DMS153 treated with DMSO at 0.1 percent for 48 hours (cell line): ENCODE measurements around the gene SLC36A2.
"Not testable (repeated sequence)": the region's sequence is repeated elsewhere in the genome, so short reads cannot be mapped to it uniquely, and the experiment has no call there.

Experiments used
- DNase-seq: peaks from one replicate; lab custom pipeline; 2025; ENCODE audit not compliant: unreplicated experiment; lab: John Stamatoyannopoulos, UW

SLC36A2 gene

GRCh38 chr5:151347369-151347768, at the start of gene SLC36A2:
TSS of gene SLC36A2 (minus strand) at chr5:151347559. CDS start at chr5:151347460, 99 bp downstream.
- DNase-seq, result no peak

- DNase-seq, result no peak
These were observed 41.6 kb upstream of the SLC36A2 start for GRCh38 chr5:151388960-151389359.

GRCh38 chr5:151384106-151384505, 36.7 kb upstream of the SLC36A2 start:
- no peak for DNase-seq

- DNase-seq, result no peak
These were observed 35.7 kb upstream of the SLC36A2 start for GRCh38 chr5:151383011-151383410.

- DNase-seq, result no peak
These were observed 35.2 kb upstream of the SLC36A2 start for GRCh38 chr5:151382576-151382975.

- no peak for DNase-seq
These were observed 34.5 kb upstream of the SLC36A2 start for GRCh38 chr5:151381899-151382298.

- no peak for DNase-seq
These were observed 31.3 kb upstream of the SLC36A2 start for GRCh38 chr5:151378616-151379015.

- DNase-seq, result no peak
These were observed 27.2 kb upstream of the SLC36A2 start for GRCh38 chr5:151374539-151374938.

- DNase-seq, result not testable (repeated sequence)
These were observed 19.7 kb upstream of the SLC36A2 start for GRCh38 chr5:151367038-151367437.

GRCh38 chr5:151363673-151364072, 16.3 kb upstream of the SLC36A2 start:
- no peak for DNase-seq

GRCh38 chr5:151362970-151363369, 15.6 kb upstream of the SLC36A2 start:
- DNase-seq, result no peak

GRCh38 chr5:151359391-151359790, 12.0 kb upstream of the SLC36A2 start:
- no peak for DNase-seq

- no peak for DNase-seq
These were observed 10.4 kb upstream of the SLC36A2 start for GRCh38 chr5:151357792-151358191.

- DNase-seq, result no peak
These were observed 9.7 kb upstream of the SLC36A2 start for GRCh38 chr5:151357097-151357496.

GRCh38 chr5:151351671-151352070, 4.3 kb upstream of the SLC36A2 start:
- no peak for DNase-seq

- DNase-seq, result no peak
These were observed 1.4 kb upstream of the SLC36A2 start for GRCh38 chr5:151348789-151349188.

- DNase-seq, result no peak
These were observed 1.4 kb downstream of the SLC36A2 start for GRCh38 chr5:151345808-151346478.

GRCh38 chr5:151345187-151345807, 2.1 kb downstream of the SLC36A2 start:
- DNase-seq, result no peak

GRCh38 chr5:151344088-151344487, 3.3 kb downstream of the SLC36A2 start:
- no peak for DNase-seq

- DNase-seq, result no peak
These were observed 7.4 kb downstream of the SLC36A2 start for GRCh38 chr5:151340004-151340403.

- DNase-seq, result no peak
These were observed 8.6 kb downstream of the SLC36A2 start for GRCh38 chr5:151338734-151339133.

GRCh38 chr5:151332857-151333256, 14.5 kb downstream of the SLC36A2 start:
- no peak for DNase-seq

- DNase-seq, result no peak
These were observed 18.6 kb downstream of the SLC36A2 start for GRCh38 chr5:151328734-151329133.
